ENCODE data around the gene RPRD1B.

RPRD1B gene

GRCh38 chr20:38065764-38066375 lies 32.3 kb downstream of the RPRD1B start:
- no peaks in the 10 kb centered on the region for H3K36me3 ChIP-seq (ENCODE audit: control insufficient read depth, insufficient read depth, low read length)
- H3K4me2 ChIP-seq (ENCODE audit: low read length), result no peak overlapping the region
- no peaks in the 10 kb centered on the region for H3K4me1 ChIP-seq
- H2AFZ ChIP-seq, result no peak overlapping the region
- H3K9ac ChIP-seq, result no peak overlapping the region
- TF ChIP-seq CTCF (IDR thresholded peaks at IDR 0.05), result no peak
- H3K27me3 ChIP-seq (ENCODE audit: control insufficient read depth, insufficient read depth, low read length), result no peaks in the 10 kb centered on the region
- H3K4me3 ChIP-seq (ENCODE audit: low read depth, low read length), result no peak overlapping the region
- H3K27ac ChIP-seq, result no peak overlapping the region
- H3K79me2 ChIP-seq, result no peaks in the 10 kb centered on the region
- no peaks in the 10 kb centered on the region for H3K9me3 ChIP-seq (ENCODE audit: control insufficient read depth, low read length)

GRCh38 chr20:38066969-38067716 lies 33.6 kb downstream of the RPRD1B start:
- Histone ChIP-seq H3K4me2 (ENCODE audit: low read length) (no peak overlapping the region), H3K4me3 (ENCODE audit: low read depth, low read length) (no peak overlapping the region), H3K27me3 (ENCODE audit: control insufficient read depth, insufficient read depth, low read length) (no peaks in the 10 kb centered on the region), H3K36me3 (ENCODE audit: control insufficient read depth, insufficient read depth, low read length) (no peaks in the 10 kb centered on the region), H2AFZ (no peak overlapping the region), H3K9me3 (ENCODE audit: control insufficient read depth, low read length) (no peaks in the 10 kb centered on the region), H3K79me2 (no peaks in the 10 kb centered on the region), H3K4me1 (no peaks in the 10 kb centered on the region), H3K9ac (no peak overlapping the region), H3K27ac (no peak overlapping the region)
- TF ChIP-seq CTCF (IDR thresholded peaks at IDR 0.05), result no peak

GRCh38 chr20:38067717-38068365 lies 34.3 kb downstream of the RPRD1B start:
- no peak overlapping the region for H3K27ac ChIP-seq
- peaks cover 2% of the 10 kb centered on the region for H3K4me1 ChIP-seq
- H3K36me3 ChIP-seq (ENCODE audit: control insufficient read depth, insufficient read depth, low read length), result no peaks in the 10 kb centered on the region

GRCh38 chr20:38072898-38073297 lies 39.4 kb downstream of the RPRD1B start:
- Histone ChIP-seq H3K9ac (no peak overlapping the region), H3K9me3 (ENCODE audit: control insufficient read depth, low read length) (no peaks in the 10 kb centered on the region), H3K4me1 (peaks cover 29% of the 10 kb centered on the region)

More at GRCh38 chr20:38067717-38068365, 34.3 kb downstream of the RPRD1B start:
- Histone ChIP-seq H3K4me2 (ENCODE audit: low read length) (no peak overlapping the region), H3K9ac (no peak overlapping the region), H2AFZ (no peak overlapping the region), H3K79me2 (no peaks in the 10 kb centered on the region), H3K9me3 (ENCODE audit: control insufficient read depth, low read length) (no peaks in the 10 kb centered on the region), H3K4me3 (ENCODE audit: low read depth, low read length) (no peak overlapping the region), H3K27me3 (ENCODE audit: control insufficient read depth, insufficient read depth, low read length) (no peaks in the 10 kb centered on the region)
- TF ChIP-seq CTCF (IDR thresholded peaks at IDR 0.05), result no peak

More at GRCh38 chr20:38072898-38073297, 39.4 kb downstream of the RPRD1B start:
- H3K79me2 ChIP-seq, result peaks cover 8% of the 10 kb centered on the region
- no peak overlapping the region for H3K4me2 ChIP-seq (ENCODE audit: low read length)
- H3K27me3 ChIP-seq (ENCODE audit: control insufficient read depth, insufficient read depth, low read length), result no peaks in the 10 kb centered on the region
- H3K36me3 ChIP-seq (ENCODE audit: control insufficient read depth, insufficient read depth, low read length), result no peaks in the 10 kb centered on the region
- H3K4me3 ChIP-seq (ENCODE audit: low read depth, low read length), result no peak overlapping the region
- no peak overlapping the region for H3K27ac ChIP-seq
- no peak overlapping the region for H2AFZ ChIP-seq
- no peak for TF ChIP-seq CTCF (IDR thresholded peaks at IDR 0.05)
